ENCODE measurements around the gene ADGRB3.
"Not testable (repeated sequence)": the region's sequence is repeated elsewhere in the genome, so short reads cannot be mapped to it uniquely, and the experiment has no call there.

Gene ADGRB3

GRCh38 chr6:68814976-68815375 lies 179.9 kb downstream of the ADGRB3 start:
- H3K36me3 Mint-ChIP-seq, H3K4me1 Mint-ChIP-seq, DNase-seq, CTCF ChIA-PET, H3K9me3 Mint-ChIP-seq, H3K27me3 Mint-ChIP-seq, H3K27ac Mint-ChIP-seq, H3K4me3 Mint-ChIP-seq: not testable (repeated sequence)

- no peaks in the 10 kb centered on the region for H3K27me3 Mint-ChIP-seq
- H3K27ac Mint-ChIP-seq, result no peak overlapping the region
- CTCF ChIA-PET, result no interaction called here
- H3K36me3 Mint-ChIP-seq, result no peaks in the 10 kb centered on the region
- no peaks in the 10 kb centered on the region for H3K9me3 Mint-ChIP-seq
- no peak overlapping the region for H3K4me3 Mint-ChIP-seq
- H3K4me1 Mint-ChIP-seq, result no peaks in the 10 kb centered on the region
- no peak for DNase-seq
Measured at GRCh38 chr6:68826501-68826900, 191.4 kb downstream of the ADGRB3 start.

- DNase-seq, result no peak
- H3K4me3 Mint-ChIP-seq, result no peak overlapping the region
- H3K36me3 Mint-ChIP-seq, result no peaks in the 10 kb centered on the region
- no peaks in the 10 kb centered on the region for H3K4me1 Mint-ChIP-seq
- H3K27me3 Mint-ChIP-seq, result no peaks in the 10 kb centered on the region
- CTCF ChIA-PET, result no interaction called here
- no peaks in the 10 kb centered on the region for H3K9me3 Mint-ChIP-seq
- no peak overlapping the region for H3K27ac Mint-ChIP-seq
Measured at GRCh38 chr6:68834551-68834950, 199.5 kb downstream of the ADGRB3 start.

- no peak for DNase-seq
- Mint-ChIP-seq H3K4me1 (no peaks in the 10 kb centered on the region), H3K36me3 (no peaks in the 10 kb centered on the region), H3K9me3 (no peaks in the 10 kb centered on the region), H3K27me3 (no peaks in the 10 kb centered on the region), H3K27ac (no peak overlapping the region), H3K4me3 (no peak overlapping the region)
- CTCF ChIA-PET, result no interaction called here
Measured at GRCh38 chr6:68838571-68838970, 203.5 kb downstream of the ADGRB3 start.

GRCh38 chr6:68852791-68853190 lies 217.7 kb downstream of the ADGRB3 start:
- Mint-ChIP-seq H3K27me3 (no peaks in the 10 kb centered on the region), H3K4me1 (no peaks in the 10 kb centered on the region), H3K27ac (no peak overlapping the region), H3K36me3 (no peaks in the 10 kb centered on the region), H3K4me3 (no peak overlapping the region), H3K9me3 (peaks cover 3% of the 10 kb centered on the region)
- CTCF ChIA-PET, result no interaction called here
- DNase-seq, result no peak

- no peaks in the 10 kb centered on the region for H3K27me3 Mint-ChIP-seq
- CTCF ChIA-PET, result no interaction called here
- H3K4me3 Mint-ChIP-seq, result no peak overlapping the region
- H3K27ac Mint-ChIP-seq, result no peak overlapping the region
- no peak for DNase-seq
- H3K36me3 Mint-ChIP-seq, result no peaks in the 10 kb centered on the region
- peaks cover 15% of the 10 kb centered on the region for H3K9me3 Mint-ChIP-seq
- no peaks in the 10 kb centered on the region for H3K4me1 Mint-ChIP-seq
Measured at GRCh38 chr6:68859233-68859632, 224.2 kb downstream of the ADGRB3 start.

- CTCF ChIA-PET, result no interaction called here
Measured at GRCh38 chr6:68868646-68869045, 233.6 kb downstream of the ADGRB3 start.

GRCh38 chr6:68873236-68873635 lies 238.2 kb downstream of the ADGRB3 start:
- Mint-ChIP-seq H3K27me3 (no peaks in the 10 kb centered on the region), H3K36me3 (no peaks in the 10 kb centered on the region), H3K27ac (no peak overlapping the region), H3K9me3 (no peaks in the 10 kb centered on the region), H3K4me1 (no peaks in the 10 kb centered on the region), H3K4me3 (no peak overlapping the region)
- CTCF ChIA-PET, result no interaction called here
- no peak for DNase-seq

More at GRCh38 chr6:68868646-68869045, 233.6 kb downstream of the ADGRB3 start:
- no peak overlapping the region for H3K27ac Mint-ChIP-seq
- H3K4me3 Mint-ChIP-seq, result no peak overlapping the region
- no peak for DNase-seq
- no peaks in the 10 kb centered on the region for H3K36me3 Mint-ChIP-seq
- H3K4me1 Mint-ChIP-seq, result no peaks in the 10 kb centered on the region
- peaks cover 9% of the 10 kb centered on the region for H3K9me3 Mint-ChIP-seq
- H3K27me3 Mint-ChIP-seq, result no peaks in the 10 kb centered on the region

- no peak overlapping the region for H3K27ac Mint-ChIP-seq
- no peaks in the 10 kb centered on the region for H3K4me1 Mint-ChIP-seq
- H3K36me3 Mint-ChIP-seq, result no peaks in the 10 kb centered on the region
Measured at GRCh38 chr6:68874747-68875146, 239.7 kb downstream of the ADGRB3 start.

GRCh38 chr6:68875403-68875802 lies 240.3 kb downstream of the ADGRB3 start:
- H3K4me3 Mint-ChIP-seq, result no peak overlapping the region
- no peak for DNase-seq
- no peaks in the 10 kb centered on the region for H3K9me3 Mint-ChIP-seq
- H3K36me3 Mint-ChIP-seq, result no peaks in the 10 kb centered on the region
- no peak overlapping the region for H3K27ac Mint-ChIP-seq
- H3K27me3 Mint-ChIP-seq, result no peaks in the 10 kb centered on the region
- CTCF ChIA-PET, result no interaction called here
- no peaks in the 10 kb centered on the region for H3K4me1 Mint-ChIP-seq

More at GRCh38 chr6:68874747-68875146, 239.7 kb downstream of the ADGRB3 start:
- Mint-ChIP-seq H3K27me3 (no peaks in the 10 kb centered on the region), H3K4me3 (no peak overlapping the region), H3K9me3 (no peaks in the 10 kb centered on the region)
- no peak for DNase-seq
- CTCF ChIA-PET, result no interaction called here

- CTCF ChIA-PET, result no interaction called here
- H3K4me1 Mint-ChIP-seq, result no peaks in the 10 kb centered on the region
Measured at GRCh38 chr6:68876792-68877493, 241.9 kb downstream of the ADGRB3 start.

GRCh38 chr6:68880050-68880813 lies 245.2 kb downstream of the ADGRB3 start:
- CTCF ChIA-PET, result no interaction called here
- no peaks in the 10 kb centered on the region for H3K9me3 Mint-ChIP-seq
- DNase-seq, result no peak
- no peak overlapping the region for H3K4me3 Mint-ChIP-seq
- no peaks in the 10 kb centered on the region for H3K4me1 Mint-ChIP-seq
- H3K27ac Mint-ChIP-seq, result no peak overlapping the region
- H3K36me3 Mint-ChIP-seq, result no peaks in the 10 kb centered on the region
- no peaks in the 10 kb centered on the region for H3K27me3 Mint-ChIP-seq

More at GRCh38 chr6:68876792-68877493, 241.9 kb downstream of the ADGRB3 start:
- DNase-seq, result no peak
- H3K36me3 Mint-ChIP-seq, result no peaks in the 10 kb centered on the region
- no peak overlapping the region for H3K4me3 Mint-ChIP-seq
- no peak overlapping the region for H3K27ac Mint-ChIP-seq
- no peaks in the 10 kb centered on the region for H3K27me3 Mint-ChIP-seq
- no peaks in the 10 kb centered on the region for H3K9me3 Mint-ChIP-seq

- H3K9me3 Mint-ChIP-seq, H3K4me1 Mint-ChIP-seq, CTCF ChIA-PET, DNase-seq, H3K36me3 Mint-ChIP-seq, H3K27me3 Mint-ChIP-seq, H3K27ac Mint-ChIP-seq, H3K4me3 Mint-ChIP-seq: not testable (repeated sequence)
Measured at GRCh38 chr6:68883325-68883724, 248.2 kb downstream of the ADGRB3 start.

- H3K27ac Mint-ChIP-seq, result no peak overlapping the region
- no peak overlapping the region for H3K4me3 Mint-ChIP-seq
- CTCF ChIA-PET, result no interaction called here
- no peaks in the 10 kb centered on the region for H3K36me3 Mint-ChIP-seq
- H3K9me3 Mint-ChIP-seq, result no peaks in the 10 kb centered on the region
- DNase-seq, result no peak
- H3K27me3 Mint-ChIP-seq, result no peaks in the 10 kb centered on the region
- H3K4me1 Mint-ChIP-seq, result no peaks in the 10 kb centered on the region
Measured at GRCh38 chr6:68891419-68891818, 256.3 kb downstream of the ADGRB3 start.

GRCh38 chr6:68892452-68892851 lies 257.4 kb downstream of the ADGRB3 start:
- no peaks in the 10 kb centered on the region for H3K27me3 Mint-ChIP-seq
- CTCF ChIA-PET, result no interaction called here
- no peaks in the 10 kb centered on the region for H3K9me3 Mint-ChIP-seq
- no peak overlapping the region for H3K27ac Mint-ChIP-seq
- no peaks in the 10 kb centered on the region for H3K4me1 Mint-ChIP-seq
- H3K4me3 Mint-ChIP-seq, result no peak overlapping the region
- DNase-seq, result no peak
- H3K36me3 Mint-ChIP-seq, result no peaks in the 10 kb centered on the region

Data from activated naive CD4-positive, alpha-beta T cell treated with anti-CD3 and anti-CD28 coated beads, Interleukin-2, amount 10 ng/mL, durations not matched to agents 7 days and 5 days (primary cell).